PC-9 (cell line): ENCODE measurements around the gene CD226. TPM values are rescaled to one million over a fixed set of nuclear protein-coding genes. Genes with fewer than 3 reads are reported as not detected.

Experiments used
- BruUV-seq: library from RNA; stranded (reverse); fragments of 400-500 nt; replicated peaks from 2 replicates; lab custom pipeline; 2021; lab: Mats Ljungman, UMichigan
- CTCF ChIA-PET: fragments of 300-600 bp; sonication (Branson Sonifier 250); formaldehyde crosslinking; loops from one replicate; lab custom pipeline; 2022; ENCODE audit warnings: antibody characterized with exemption; lab: Charles Lee
- POLR2A ChIA-PET: fragments of 300-600 bp; sonication (Branson Sonifier 250); formaldehyde crosslinking; loops from one replicate; lab custom pipeline; 2022; ENCODE audit warnings: antibody characterized with exemption; ENCODE audit not compliant: unreplicated experiment; lab: Charles Lee
- DNase-seq, 2 experiments: peaks; one replicate each; pipeline versions ENCODE4 v3.0.0 to v3.0.0-alpha.2; 2015 to 2022; ENCODE audit warnings: mixed read lengths in 1 of 2
- H2AFZ ChIP-seq: fragments of 200-600 bp; sonication (generic); 2 replicates; pipeline ENCODE4 v1.8.1; 2017; ENCODE audit warnings: antibody characterized with exemption
- H3F3A ChIP-seq: fragments of 200-600 bp; sonication (generic); 2 replicates; pipeline ENCODE4 v1.8.1; 2017; ENCODE audit warnings: antibody characterized with exemption, mild to moderate bottlenecking, low read depth; ENCODE audit not compliant: insufficient read depth
- H3K27ac ChIP-seq: fragments of 200-600 bp; sonication (generic); 2 replicates; pipeline ENCODE4 v1.6.1; 2016; ENCODE audit warnings: mixed run types
- H3K27me3 ChIP-seq: fragments of 200-600 bp; sonication (generic); 2 replicates; pipeline ENCODE4 v1.6.1; 2016; ENCODE audit warnings: low read depth, mixed run types; ENCODE audit not compliant: insufficient read depth
- H3K36me3 ChIP-seq: fragments of 200-600 bp; sonication (generic); 2 replicates; pipeline ENCODE4 v1.6.1; 2016; ENCODE audit warnings: low read depth, mixed run types
- H3K4me1 ChIP-seq: fragments of 200-600 bp; sonication (generic); replicated peaks from 2 replicates; pipeline ENCODE4 v1.6.1; 2016; ENCODE audit warnings: mixed run types; ENCODE audit not compliant: insufficient read depth
- H3K4me2 ChIP-seq: fragments of 200-600 bp; sonication (generic); 2 replicates; pipeline ENCODE4 v1.6.1; 2017; ENCODE audit warnings: mixed run types
- H3K4me3 ChIP-seq: fragments of 200-600 bp; sonication (generic); 2 replicates; pipeline ENCODE4 v1.6.1; 2016; ENCODE audit warnings: mixed run types
- H3K79me2 ChIP-seq: fragments of 200-600 bp; sonication (generic); 2 replicates; pipeline ENCODE4 v1.6.1; 2017; ENCODE audit warnings: low read depth, mixed run types
- H3K9me2 ChIP-seq: fragments of 200-600 bp; sonication (generic); 2 replicates; pipeline ENCODE4 v1.8.1; 2017; ENCODE audit warnings: mild to moderate bottlenecking; ENCODE audit not compliant: insufficient read depth
- H3K9me3 ChIP-seq: fragments of 200-600 bp; sonication (generic); 2 replicates; pipeline ENCODE4 v1.8.1; 2016; ENCODE audit warnings: low read depth; ENCODE audit not compliant: insufficient read depth
- H4K20me1 ChIP-seq: fragments of 200-600 bp; sonication (generic); 2 replicates; pipeline ENCODE4 v1.8.1; 2017; ENCODE audit not compliant: insufficient read depth
- EZH2 ChIP-seq: fragments of 200-600 bp; sonication (generic); IDR thresholded peaks from 2 replicates; pipeline ENCODE4 v1.8.0; 2017; ENCODE audit warnings: antibody characterized with exemption, low read depth
- intact Hi-C: fragments of 100-400 bp; cut with micrococcal nuclease; formaldehyde crosslinking; loops from one replicate; pipeline ENCODE4 v1.10.0; 2022; ENCODE audit not compliant: unreplicated experiment
- total RNA-seq: library from RNA; stranded (reverse); gene quantifications from 2 replicates; pipeline ENCODE4 v1.2.3, GENCODE V29; 2021
- TF ChIP-seq, protein P1 (sequence below): fragments of 200-600 bp; sonication (generic); conservative IDR thresholded peaks from 2 replicates; pipeline ENCODE4 v1.6.1; 2017; ENCODE audit warnings: mixed run types, antibody characterized with exemption, mild to moderate bottlenecking, moderate library complexity

The CD226 gene
- total RNA-seq, 1 experiment from 2014 or later: 0.13 TPM

DNA sequence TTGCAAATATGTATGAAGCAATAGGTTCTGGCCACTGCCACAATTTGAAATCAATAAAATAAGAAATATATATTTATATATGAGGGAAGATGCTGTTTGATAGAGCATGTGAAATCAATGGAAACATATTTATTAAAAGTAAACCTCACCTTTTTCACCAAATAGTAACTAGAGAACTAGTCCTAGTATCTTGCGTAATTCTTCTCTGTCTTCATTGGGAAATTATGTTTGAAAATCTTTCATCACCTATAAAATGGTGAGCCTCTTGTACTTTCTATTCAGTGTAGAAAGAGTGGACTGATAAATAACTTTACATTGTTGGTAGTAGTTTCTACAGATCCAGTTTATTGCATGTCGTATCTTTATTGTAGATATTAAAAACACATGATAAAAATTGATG is 103.0 kb downstream of the CD226 start:
- intact Hi-C loops: no loop called here
- CTCF ChIA-PET: no interaction called here
- no peaks in the 10 kb centered on the region for H3K4me1 ChIP-seq
- H3K79me2 ChIP-seq: no peaks in the 10 kb centered on the region
- H3K27ac ChIP-seq: no peak overlapping the region
- no peak for DNase-seq
- BruUV-seq: no TSS peak
- no peaks in the 10 kb centered on the region for H3K36me3 ChIP-seq
- H3K4me3 ChIP-seq: no peak overlapping the region
- POLR2A ChIA-PET: no interaction called here
- no peaks in the 10 kb centered on the region for H4K20me1 ChIP-seq
- H3K27me3 ChIP-seq: no peaks in the 10 kb centered on the region
- no peaks in the 10 kb centered on the region for H3K9me3 ChIP-seq
- TF ChIP-seq EZH2: no peak
- TF ChIP-seq, protein P1, sequence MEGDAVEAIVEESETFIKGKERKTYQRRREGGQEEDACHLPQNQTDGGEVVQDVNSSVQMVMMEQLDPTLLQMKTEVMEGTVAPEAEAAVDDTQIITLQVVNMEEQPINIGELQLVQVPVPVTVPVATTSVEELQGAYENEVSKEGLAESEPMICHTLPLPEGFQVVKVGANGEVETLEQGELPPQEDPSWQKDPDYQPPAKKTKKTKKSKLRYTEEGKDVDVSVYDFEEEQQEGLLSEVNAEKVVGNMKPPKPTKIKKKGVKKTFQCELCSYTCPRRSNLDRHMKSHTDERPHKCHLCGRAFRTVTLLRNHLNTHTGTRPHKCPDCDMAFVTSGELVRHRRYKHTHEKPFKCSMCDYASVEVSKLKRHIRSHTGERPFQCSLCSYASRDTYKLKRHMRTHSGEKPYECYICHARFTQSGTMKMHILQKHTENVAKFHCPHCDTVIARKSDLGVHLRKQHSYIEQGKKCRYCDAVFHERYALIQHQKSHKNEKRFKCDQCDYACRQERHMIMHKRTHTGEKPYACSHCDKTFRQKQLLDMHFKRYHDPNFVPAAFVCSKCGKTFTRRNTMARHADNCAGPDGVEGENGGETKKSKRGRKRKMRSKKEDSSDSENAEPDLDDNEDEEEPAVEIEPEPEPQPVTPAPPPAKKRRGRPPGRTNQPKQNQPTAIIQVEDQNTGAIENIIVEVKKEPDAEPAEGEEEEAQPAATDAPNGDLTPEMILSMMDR: no peak
- H2AFZ ChIP-seq: no peak overlapping the region
- H3K4me2 ChIP-seq: no peak overlapping the region
- no peaks in the 10 kb centered on the region for H3K9me2 ChIP-seq
- no peaks in the 10 kb centered on the region for H3F3A ChIP-seq

DNA sequence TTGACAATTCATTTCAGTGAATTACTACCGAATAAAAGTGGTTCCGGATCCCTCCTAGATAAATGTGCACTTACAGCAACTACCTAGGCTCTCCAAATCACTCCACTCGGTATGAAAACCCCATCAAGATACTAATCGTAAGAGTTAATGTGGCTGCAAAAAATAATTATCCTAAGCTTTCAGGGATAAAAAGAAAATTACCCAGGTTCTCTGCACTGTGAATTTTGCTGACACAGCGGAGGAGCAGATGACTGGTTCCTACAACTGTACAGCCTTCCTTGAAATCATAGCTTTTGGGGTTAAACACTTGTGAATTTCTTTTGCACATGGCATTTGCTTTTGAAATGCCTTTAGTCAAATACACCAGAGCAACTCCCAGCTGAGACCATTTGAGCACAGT is 104.7 kb downstream of the CD226 start:
- no peak overlapping the region for H2AFZ ChIP-seq
- no peaks in the 10 kb centered on the region for H3K36me3 ChIP-seq
- H3K27me3 ChIP-seq: no peaks in the 10 kb centered on the region
- intact Hi-C loops: no loop called here
- BruUV-seq: no TSS peak
- no peaks in the 10 kb centered on the region for H3K9me2 ChIP-seq
- H3K4me1 ChIP-seq: no peaks in the 10 kb centered on the region
- no peak overlapping the region for H3K27ac ChIP-seq
- no peak overlapping the region for H3K4me2 ChIP-seq
- POLR2A ChIA-PET: no interaction called here
- no peak overlapping the region for H3K4me3 ChIP-seq
- H3F3A ChIP-seq: no peaks in the 10 kb centered on the region
- DNase-seq: no peak
- CTCF ChIA-PET: no interaction called here
- H3K79me2 ChIP-seq: no peaks in the 10 kb centered on the region
- no peaks in the 10 kb centered on the region for H3K9me3 ChIP-seq
- H4K20me1 ChIP-seq: no peaks in the 10 kb centered on the region
- TF ChIP-seq, protein P1: no peak
- no peak for TF ChIP-seq EZH2

DNA sequence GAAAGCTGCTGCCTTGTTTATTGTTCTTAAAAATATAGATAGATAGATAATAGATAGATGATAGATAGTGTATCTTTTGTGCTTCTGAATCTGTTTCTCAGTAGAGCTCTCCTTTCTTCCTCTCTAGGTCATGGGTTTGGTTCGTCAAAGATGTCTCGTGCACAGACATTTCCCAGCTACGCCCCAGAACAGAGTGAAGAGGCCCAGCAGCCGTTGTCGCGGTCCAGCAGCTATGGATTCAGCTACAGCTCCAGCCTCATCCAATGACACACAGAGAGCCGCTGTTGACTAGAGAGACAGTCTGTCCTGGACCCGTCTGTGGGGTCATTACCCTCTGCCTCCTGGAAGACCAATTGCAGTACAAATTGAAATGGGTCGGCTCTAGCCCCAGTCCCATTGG is 106.6 kb downstream of the CD226 start:
- Histone ChIP-seq H3K4me2 (no peak overlapping the region), H3K79me2 (no peaks in the 10 kb centered on the region), H2AFZ (no peak overlapping the region), H3K27ac (no peak overlapping the region), H3K4me3 (no peak overlapping the region), H3K36me3 (no peaks in the 10 kb centered on the region), H3K4me1 (no peaks in the 10 kb centered on the region), H3K9me3 (no peaks in the 10 kb centered on the region), H3K9me2 (no peaks in the 10 kb centered on the region), H4K20me1 (no peaks in the 10 kb centered on the region), H3K27me3 (no peaks in the 10 kb centered on the region), H3F3A (no peaks in the 10 kb centered on the region)
- CTCF ChIA-PET: no interaction called here
- intact Hi-C loops: no loop called here
- no peak for DNase-seq
- POLR2A ChIA-PET: no interaction called here
- TF ChIP-seq EZH2: no peak
- TF ChIP-seq, protein P1: no peak
- BruUV-seq: no TSS peak
